Posterior cingulate gyrus (tissue), 11 donors: ENCODE results near the gene RPLP1.

Source experiments
- DNase-seq, 10 donors: peaks; one replicate each; pipeline versions ENCODE4 v3.0.0 to v3.0.0-alpha.2; 2020 to 2021; ENCODE audit warnings: mixed read lengths in 3 of 10
- intact Hi-C: fragments of 100-400 bp; cut with DNase I; formaldehyde crosslinking; loops from one replicate; pipeline ENCODE4 v1.15.1; 2023

Gene RPLP1

DNA sequence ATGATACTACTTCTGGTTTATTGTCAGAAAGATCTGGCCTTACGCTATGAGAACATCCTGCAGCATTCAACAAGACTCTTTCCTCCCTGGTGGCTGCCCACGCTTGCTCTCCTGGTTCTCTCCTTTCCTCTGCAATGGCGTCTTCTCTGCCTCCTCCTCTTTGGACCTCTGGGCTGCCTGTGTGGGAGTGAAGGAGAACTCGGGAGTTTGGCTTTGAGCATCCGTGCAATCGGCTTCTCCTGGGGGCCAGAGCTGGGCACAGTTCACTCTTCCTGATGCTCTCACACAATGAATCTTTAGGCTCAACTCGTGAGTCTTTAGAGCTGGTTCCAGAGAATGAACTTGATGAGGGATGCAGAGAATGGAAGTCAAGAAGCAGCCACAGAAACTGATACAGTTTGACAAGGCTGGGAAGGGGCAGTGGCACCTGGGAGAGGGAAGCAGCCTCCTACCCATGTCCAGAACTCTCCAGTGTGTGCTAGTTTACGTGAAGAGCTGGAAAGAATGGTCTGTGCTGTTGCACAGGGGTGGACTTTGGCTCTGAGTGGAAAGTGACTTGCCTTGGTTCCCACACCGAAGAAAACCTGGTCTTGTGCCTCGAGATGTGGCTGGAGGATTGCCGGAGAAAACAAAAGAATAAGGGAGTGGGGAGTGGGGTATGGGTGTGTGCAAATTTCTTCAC lies 37.9 kb downstream of the RPLP1 start:
- intact Hi-C loops: no loop called here
- DNase-seq: peak in 1 of 10 donors; percentile 30

- intact Hi-C loops: no loop called here
- peak in 1 of 10 donors; percentile 15 for DNase-seq
Measured at GRCh38 chr15:69491038-69491505, 38.5 kb downstream of the RPLP1 start.

GRCh38 chr15:69493406-69493805 lies 40.8 kb downstream of the RPLP1 start:
- intact Hi-C loops: no loop called here

GRCh38 chr15:69496001-69496400 lies 43.4 kb downstream of the RPLP1 start:
- intact Hi-C loops: no loop called here
- DNase-seq: no peak

More at GRCh38 chr15:69493406-69493805, 40.8 kb downstream of the RPLP1 start:
- peak in 1 of 10 donors; percentile 24 for DNase-seq

GRCh38 chr15:69497076-69497475 lies 44.5 kb downstream of the RPLP1 start:
- DNase-seq: no peak
- intact Hi-C loops: no loop called here

GRCh38 chr15:69497667-69498066 lies 45.0 kb downstream of the RPLP1 start:
- no peak for DNase-seq
- intact Hi-C loops: no loop called here

GRCh38 chr15:69498282-69498681 lies 45.7 kb downstream of the RPLP1 start:
- DNase-seq: peak in 1 of 10 donors; percentile 44
- intact Hi-C loops: no loop called here

- intact Hi-C loops: no loop called here
- DNase-seq: peak in 1 of 10 donors; percentile 18
Measured at GRCh38 chr15:69498987-69499386, 46.4 kb downstream of the RPLP1 start.

- intact Hi-C loops: no loop called here
- DNase-seq: peak in 2 of 10 donors; percentile 17 to 81
Measured at GRCh38 chr15:69499521-69500211, 47.0 kb downstream of the RPLP1 start.

GRCh38 chr15:69500339-69500738 lies 47.7 kb downstream of the RPLP1 start:
- intact Hi-C loops: no loop called here
- DNase-seq: no peak

DNA sequence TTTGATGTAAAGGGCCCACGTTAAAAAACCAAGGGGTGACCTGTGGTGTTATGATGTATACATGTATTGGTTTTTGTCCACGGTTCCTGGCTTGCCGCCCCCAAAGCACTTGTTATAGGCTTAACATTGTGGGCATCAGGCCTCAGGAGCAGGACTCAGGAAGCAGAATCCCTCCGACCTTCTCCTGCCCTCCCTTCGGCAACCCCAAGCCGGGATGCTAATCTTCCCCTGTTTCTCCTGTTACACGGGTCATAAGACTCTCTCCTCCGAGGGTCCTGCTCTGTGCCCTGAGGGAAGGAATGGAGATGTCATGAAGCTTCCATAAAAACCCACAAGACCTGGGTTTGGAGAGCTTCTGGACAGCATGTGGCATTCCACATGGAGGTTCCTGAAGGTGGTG lies 48.8 kb downstream of the RPLP1 start:
- intact Hi-C loops: no loop called here
- peak in 1 of 10 donors; percentile 73 for DNase-seq

DNA sequence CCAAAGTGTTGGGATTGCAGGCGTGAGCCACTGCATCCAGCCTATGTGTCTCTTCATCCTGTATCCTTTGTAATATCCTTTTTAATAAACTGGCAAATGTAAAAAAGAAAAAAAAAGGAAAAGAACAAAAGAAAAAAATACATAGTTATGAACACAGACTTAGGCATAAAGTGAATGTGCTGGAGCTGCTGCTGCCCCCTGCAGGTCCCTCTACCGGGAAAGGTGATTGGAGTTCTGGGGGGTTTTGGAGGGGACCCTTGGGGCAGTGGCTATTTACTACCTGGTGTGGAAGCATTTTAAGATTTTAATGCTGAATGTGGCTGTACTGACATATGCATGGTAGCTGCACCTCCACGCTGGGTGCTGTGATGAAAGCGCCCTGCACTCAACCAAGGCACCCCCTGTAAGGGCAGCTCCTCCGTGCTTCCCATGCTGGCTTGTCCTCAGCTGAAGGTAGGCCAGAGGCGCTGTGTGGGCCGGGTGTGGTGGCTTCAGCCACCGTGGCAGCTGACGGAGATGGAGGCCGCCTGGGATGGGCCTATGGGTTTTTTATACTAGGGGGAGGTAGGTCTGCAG lies 49.9 kb downstream of the RPLP1 start:
- DNase-seq: peak in 1 of 10 donors; percentile 64
- intact Hi-C loops: no loop called here

DNA sequence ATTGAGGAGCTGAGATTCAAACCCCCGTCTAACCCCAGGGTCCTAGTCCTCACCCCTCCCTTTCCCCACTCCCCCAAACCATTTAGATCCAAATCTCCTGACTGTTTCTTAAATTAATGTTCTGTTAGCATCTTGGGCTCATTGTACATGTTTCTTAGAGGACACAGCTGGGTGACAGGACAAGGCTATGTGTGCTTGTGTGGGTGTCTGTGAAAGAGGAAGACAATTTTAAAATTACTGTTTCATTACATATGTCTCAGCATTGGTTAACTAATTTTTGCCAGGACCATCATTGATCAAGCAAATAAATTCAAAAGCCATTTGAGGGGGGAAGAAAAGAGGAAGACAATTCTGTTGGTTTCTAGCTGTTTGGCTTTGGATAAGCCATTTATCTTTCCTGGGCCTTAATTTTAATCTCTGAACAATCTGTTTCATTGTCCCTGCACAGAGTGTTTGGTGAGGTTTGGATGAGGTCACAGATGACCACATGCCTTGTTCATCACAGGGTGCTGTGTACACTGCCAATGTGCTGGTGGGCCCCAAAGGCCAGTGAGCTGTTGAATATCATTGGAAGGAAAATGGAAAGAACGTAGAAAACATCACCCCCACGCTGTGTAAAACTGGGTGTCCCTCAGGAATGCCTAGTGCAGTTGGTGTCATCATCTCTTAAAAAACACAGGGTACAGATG lies 51.9 kb downstream of the RPLP1 start:
- DNase-seq: peak in 1 of 10 donors; percentile 27
- intact Hi-C loops: no loop called here
